NCI-H2107 (cell line): ENCODE data around the gene WDFY2.

Experiments
- DNase-seq: peaks from one replicate; lab custom pipeline; 2025; lab: John Stamatoyannopoulos, UW

The WDFY2 gene

GRCh38 chr13:51707461-51707860 lies 123.2 kb downstream of the WDFY2 start:
- no peak for DNase-seq

GRCh38 chr13:51713807-51714206 lies 129.5 kb downstream of the WDFY2 start:
- no peak for DNase-seq

- no peak for DNase-seq
Observed at GRCh38 chr13:51714663-51715168, 130.5 kb downstream of the WDFY2 start.

- DNase-seq: no peak
Observed at GRCh38 chr13:51715613-51716012, 131.4 kb downstream of the WDFY2 start.

GRCh38 chr13:51717786-51718398 lies 133.6 kb downstream of the WDFY2 start:
- DNase-seq: no peak

GRCh38 chr13:51719394-51719793 lies 135.1 kb downstream of the WDFY2 start:
- no peak for DNase-seq

- DNase-seq: no peak
Observed at GRCh38 chr13:51721496-51721895, 137.2 kb downstream of the WDFY2 start.

GRCh38 chr13:51723529-51723928 lies 139.3 kb downstream of the WDFY2 start:
- no peak for DNase-seq

GRCh38 chr13:51724721-51725120 lies 140.5 kb downstream of the WDFY2 start:
- no peak for DNase-seq

GRCh38 chr13:51726446-51727193 lies 142.4 kb downstream of the WDFY2 start:
- DNase-seq: no peak

GRCh38 chr13:51727634-51728274 lies 143.5 kb downstream of the WDFY2 start:
- no peak for DNase-seq

- no peak for DNase-seq
Observed at GRCh38 chr13:51728275-51728673, 144.0 kb downstream of the WDFY2 start.

- DNase-seq: no peak
Observed at GRCh38 chr13:51728972-51729371, 144.7 kb downstream of the WDFY2 start.

- DNase-seq: no peak
Observed at GRCh38 chr13:51729866-51730553, 145.7 kb downstream of the WDFY2 start.

GRCh38 chr13:51730927-51731326 lies 146.7 kb downstream of the WDFY2 start:
- DNase-seq: no peak

GRCh38 chr13:51731759-51732158 lies 147.5 kb downstream of the WDFY2 start:
- no peak for DNase-seq

GRCh38 chr13:51733374-51734298 lies 149.4 kb downstream of the WDFY2 start:
- DNase-seq: no peak

GRCh38 chr13:51734786-51735185 lies 150.5 kb downstream of the WDFY2 start:
- no peak for DNase-seq

GRCh38 chr13:51737609-51738008 lies 153.3 kb downstream of the WDFY2 start:
- DNase-seq: no peak

- DNase-seq: no peak
Observed at GRCh38 chr13:51738226-51738905, 154.1 kb downstream of the WDFY2 start.
